Fibroblast of lung (primary cell): ENCODE data around the gene CMIP. TPM values are rescaled to one million over a fixed set of nuclear protein-coding genes. Genes with fewer than 3 reads are reported as not detected.
A peak's percentile ranks its signal among the peaks of the same experiment; 100 is the strongest.

ENCODE experiments used
- DNase-seq, 2 donors: peaks; one replicate each; pipeline versions ENCODE4 v3.0.0 to v3.0.0-alpha.2; 2010; ENCODE audit warnings: low read depth in 2 of 2
- H2AFZ ChIP-seq: 2 replicates; pipeline ENCODE4 v1.5.1; 2012; ENCODE audit warnings: low read length, control low read depth, inconsistent platforms
- H3K27ac ChIP-seq: 2 replicates; pipeline ENCODE4 v1.5.1; 2011; ENCODE audit warnings: low read length, control low read depth; ENCODE audit not compliant: insufficient read depth
- H3K27me3 ChIP-seq: 2 replicates; pipeline ENCODE4 v1.5.1; 2011; ENCODE audit warnings: mild to moderate bottlenecking, low read length; ENCODE audit not compliant: control insufficient read depth, insufficient read depth
- H3K36me3 ChIP-seq: 2 replicates; pipeline ENCODE4 v1.5.1; 2011; ENCODE audit warnings: low read length; ENCODE audit not compliant: control insufficient read depth, insufficient read depth
- H3K4me1 ChIP-seq: 2 replicates; pipeline ENCODE4 v1.5.1; 2011; ENCODE audit warnings: low read length; ENCODE audit not compliant: control insufficient read depth, insufficient read depth; ENCODE audit errors: extremely low read depth
- H3K4me2 ChIP-seq: 2 replicates; pipeline ENCODE4 v1.5.1; 2011; ENCODE audit warnings: low read length, control low read depth; ENCODE audit not compliant: insufficient read depth; ENCODE audit errors: extremely low read depth
- H3K4me3 ChIP-seq, 4 experiments: fragments of 200-600 bp in 1 of 4; sonication (generic) in 1 of 4; replicated peaks in 1 of 4; 2 replicates each; pipeline ENCODE4 v1.5.1; 2011 to 2016; ENCODE audit warnings: low read length in 4 of 4, low read depth in 3 of 4, mild to moderate bottlenecking in 3 of 4, control low read depth in 2 of 4, inconsistent platforms in 1 of 4, mixed read lengths in 1 of 4; ENCODE audit not compliant: insufficient read depth in 1 of 4; ENCODE audit errors: control extremely low read depth in 1 of 4
- H3K79me2 ChIP-seq: 2 replicates; pipeline ENCODE4 v1.5.1; 2012; ENCODE audit warnings: mild to moderate bottlenecking, low read length, inconsistent platforms; ENCODE audit not compliant: control insufficient read depth, insufficient read depth
- H3K9ac ChIP-seq: 2 replicates; pipeline ENCODE4 v1.5.1; 2011; ENCODE audit warnings: mild to moderate bottlenecking, low read length, control low read depth; ENCODE audit not compliant: insufficient read depth
- H3K9me3 ChIP-seq: 2 replicates; pipeline ENCODE4 v1.5.1; 2012; ENCODE audit warnings: low read depth, low read length; ENCODE audit not compliant: control insufficient read depth, insufficient read depth
- H4K20me1 ChIP-seq: 2 replicates; pipeline ENCODE4 v1.5.1; 2011; ENCODE audit warnings: low read length; ENCODE audit not compliant: control insufficient read depth, insufficient read depth; ENCODE audit errors: extremely low read depth
- CTCF ChIP-seq, 2 donors: IDR thresholded peaks in 1 of 2; conservative IDR thresholded peaks in 1 of 2; 1 replicate in 1 of 2; 2 replicates in 1 of 2; pipeline ENCODE4 v1.5.1; 2011 to 2012; ENCODE audit warnings: low read length in 2 of 2, control low read depth in 1 of 2, inconsistent platforms in 1 of 2, low read depth in 1 of 2, mild to moderate bottlenecking in 1 of 2
- EZH2 ChIP-seq: IDR thresholded peaks from 2 replicates; pipeline ENCODE4 v1.5.1; 2012; ENCODE audit warnings: low read length, control low read depth, mild to moderate bottlenecking; ENCODE audit errors: missing control alignments
- polyA plus RNA-seq, 2 donors: library from polyadenylated mRNA; depleted of rRNA in 1 of 2; stranded (reverse) in 1 of 2; unstranded in 1 of 2; fragments of >200 nt; gene quantifications; 2 replicates each; pipeline ENCODE4 v1.2.1, GENCODE V29; 2011 to 2012; ENCODE audit warnings: missing spikeins in 1 of 2
- total RNA-seq: library from RNA; depleted of rRNA; stranded (reverse); fragments of >200 nt; gene quantifications from 2 replicates; pipeline ENCODE4 v1.2.1, GENCODE V29; 2014

CMIP gene
- total and polyA plus RNA-seq, 2 donors (not counting 1 experiment from before 2014, with no cell fraction given): 1.9 to 5.1 TPM

DNA sequence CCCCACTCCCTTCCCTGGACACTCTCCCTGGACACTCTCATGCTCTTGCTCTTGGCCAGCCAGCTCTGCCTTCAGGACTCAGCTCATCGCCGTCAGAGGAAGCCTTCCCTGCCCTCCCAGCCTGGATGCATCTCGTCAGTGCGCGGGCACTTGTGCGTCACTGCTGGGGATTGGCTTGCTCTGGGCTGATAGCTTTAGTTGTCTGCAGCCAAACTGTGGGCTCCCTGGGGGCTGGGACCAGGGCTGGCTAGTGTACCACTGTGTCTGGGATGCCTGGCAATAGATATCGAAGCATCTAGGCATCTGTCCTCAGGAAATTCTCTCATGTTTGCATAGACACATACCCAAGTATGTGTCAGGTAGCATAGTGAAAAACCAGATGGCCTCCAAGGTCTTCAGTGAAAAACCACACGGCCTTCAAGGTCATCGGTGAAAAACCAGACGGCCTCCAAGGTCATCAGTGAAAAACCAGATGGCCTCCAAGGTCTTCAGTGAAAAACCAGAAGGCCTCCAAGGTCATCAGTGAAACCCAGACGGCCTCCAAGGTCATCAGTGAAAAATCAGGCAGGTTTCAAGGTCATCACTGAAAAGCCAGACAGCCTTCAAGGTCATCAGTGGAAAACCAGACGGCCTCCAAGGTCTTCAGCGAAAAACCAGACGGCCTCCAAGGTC lies 72.0 kb downstream of the CMIP start:
- Histone ChIP-seq H3K79me2 (peaks cover 4% of the 10 kb centered on the region), H3K27ac (no peak overlapping the region)

GRCh38 chr16:81517150-81517499 lies 72.5 kb downstream of the CMIP start:
- H3K9me3 ChIP-seq: no peaks in the 10 kb centered on the region
- no peak overlapping the region for H3K4me3 ChIP-seq
- H3K27ac ChIP-seq: no peak overlapping the region
- no peaks in the 10 kb centered on the region for H3K36me3 ChIP-seq
- H3K4me2 ChIP-seq: no peak overlapping the region
- TF ChIP-seq EZH2 (no peak), CTCF (conservative IDR thresholded peaks at IDR 0.05 in 1 of 2, IDR thresholded peaks at IDR 0.05 in 1 of 2; ENCODE audit: low read depth in 1 of 2, low read length in 2 of 2) (no peak)
- H3K9ac ChIP-seq: no peak overlapping the region
- H3K79me2 ChIP-seq: peaks cover 4% of the 10 kb centered on the region
- DNase-seq: no peak
- H3K4me1 ChIP-seq: peaks cover 14% of the 10 kb centered on the region
- no peaks in the 10 kb centered on the region for H4K20me1 ChIP-seq
- no peak overlapping the region for H2AFZ ChIP-seq
- no peaks in the 10 kb centered on the region for H3K27me3 ChIP-seq

More for the DNA sequence above, 72.0 kb downstream of the CMIP start:
- no peaks in the 10 kb centered on the region for H3K9me3 ChIP-seq
- H3K9ac ChIP-seq: no peak overlapping the region
- H4K20me1 ChIP-seq: no peaks in the 10 kb centered on the region
- no peak overlapping the region for H2AFZ ChIP-seq
- H3K27me3 ChIP-seq: no peaks in the 10 kb centered on the region
- no peaks in the 10 kb centered on the region for H3K36me3 ChIP-seq
- H3K4me3 ChIP-seq: no peak overlapping the region
- no peak for DNase-seq
- TF ChIP-seq EZH2 (no peak), CTCF (conservative IDR thresholded peaks at IDR 0.05 in 1 of 2, IDR thresholded peaks at IDR 0.05 in 1 of 2; ENCODE audit: low read depth in 1 of 2, low read length in 2 of 2) (no peak)
- peaks cover 14% of the 10 kb centered on the region for H3K4me1 ChIP-seq
- no peak overlapping the region for H3K4me2 ChIP-seq

DNA sequence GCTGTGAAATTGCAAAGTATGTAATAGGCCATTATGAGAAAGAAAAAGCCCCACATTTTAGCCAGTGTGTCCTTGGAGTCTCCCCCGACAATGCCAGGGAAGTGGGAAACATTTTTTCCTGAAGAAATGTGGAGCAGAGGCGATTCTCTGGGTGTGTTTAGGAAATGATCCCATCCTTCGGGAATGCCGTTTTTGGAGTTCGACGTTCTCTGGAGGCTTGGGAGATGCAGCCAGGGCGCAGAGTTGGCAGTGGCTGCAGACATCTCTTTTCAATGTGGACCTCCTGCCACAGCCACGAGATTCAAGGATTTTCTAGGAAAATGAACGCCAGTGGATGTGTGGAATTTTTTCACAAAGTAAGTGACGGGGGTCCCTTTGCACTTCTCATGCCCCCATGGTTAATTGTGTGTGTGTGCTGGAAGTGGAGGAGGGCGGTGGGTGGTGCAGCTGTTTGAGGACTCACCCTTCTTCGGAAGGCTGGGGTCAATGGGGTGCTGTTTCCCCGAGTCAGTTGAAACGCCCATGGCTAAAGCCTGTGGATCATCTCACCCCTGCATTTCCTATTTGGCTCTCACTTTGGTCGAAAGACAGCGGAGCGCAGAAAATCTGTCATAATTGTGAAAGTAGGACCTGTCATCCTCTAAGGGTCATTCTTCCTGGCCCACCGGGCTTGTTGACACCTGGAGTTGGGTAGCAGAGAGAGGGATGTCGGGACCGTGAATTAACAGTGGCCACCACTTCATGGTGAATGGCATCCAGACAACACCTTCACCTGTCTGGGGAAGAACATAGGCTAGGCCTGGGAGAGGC lies 73.2 kb downstream of the CMIP start:
- Histone ChIP-seq H3K4me3 (peak overlapping the region in 1 of 4 experiments; percentile 32), H3K36me3 (no peaks in the 10 kb centered on the region), H3K27ac (peak overlapping the region; percentile 54), H3K4me1 (peaks cover 14% of the 10 kb centered on the region), H3K79me2 (peaks cover 2% of the 10 kb centered on the region), H3K4me2 (peak overlapping the region; percentile 80), H4K20me1 (no peaks in the 10 kb centered on the region), H3K9me3 (no peaks in the 10 kb centered on the region), H3K27me3 (no peaks in the 10 kb centered on the region), H3K9ac (no peak overlapping the region), H2AFZ (no peak overlapping the region)
- peak; percentile 62 to 83 for DNase-seq
- no peak for TF ChIP-seq EZH2
- TF ChIP-seq CTCF (conservative IDR thresholded peaks at IDR 0.05 in 1 of 2, IDR thresholded peaks at IDR 0.05 in 1 of 2; ENCODE audit: low read depth in 1 of 2, low read length in 2 of 2): no peak
